Superior temporal gyrus (tissue), 1 donor: Measurements from ENCODE around the gene RNF113B.

Source experiments
- DNase-seq: peaks from one replicate; pipeline ENCODE4 v3.0.0-alpha.2; 2016; ENCODE audit errors: extremely low spot score

RNF113B gene

GRCh38 chr13:98141509-98142379 is 35.3 kb downstream of the RNF113B start:
- no peak for DNase-seq

DNA sequence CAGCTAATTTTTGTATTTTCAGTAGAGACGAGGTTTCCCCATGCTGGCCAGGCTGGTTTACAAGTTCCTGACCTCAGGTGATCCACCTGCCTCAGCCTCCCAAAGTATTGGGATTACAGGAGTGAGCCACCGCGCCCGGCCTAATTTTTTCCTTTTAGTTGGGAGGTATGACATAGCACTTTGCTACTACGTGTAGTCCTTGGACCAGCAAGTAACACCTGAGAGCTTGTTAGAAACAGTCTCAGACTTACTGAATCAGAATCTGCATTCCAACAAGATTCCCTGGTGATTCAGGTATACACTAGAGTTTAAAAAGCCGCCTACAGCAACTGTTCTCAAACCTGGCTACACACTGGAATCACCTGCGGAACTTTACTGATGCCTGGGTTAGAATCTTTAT is 36.0 kb downstream of the RNF113B start:
- no peak for DNase-seq

GRCh38 chr13:98134901-98135300 is 42.2 kb downstream of the RNF113B start:
- DNase-seq: no peak

DNA sequence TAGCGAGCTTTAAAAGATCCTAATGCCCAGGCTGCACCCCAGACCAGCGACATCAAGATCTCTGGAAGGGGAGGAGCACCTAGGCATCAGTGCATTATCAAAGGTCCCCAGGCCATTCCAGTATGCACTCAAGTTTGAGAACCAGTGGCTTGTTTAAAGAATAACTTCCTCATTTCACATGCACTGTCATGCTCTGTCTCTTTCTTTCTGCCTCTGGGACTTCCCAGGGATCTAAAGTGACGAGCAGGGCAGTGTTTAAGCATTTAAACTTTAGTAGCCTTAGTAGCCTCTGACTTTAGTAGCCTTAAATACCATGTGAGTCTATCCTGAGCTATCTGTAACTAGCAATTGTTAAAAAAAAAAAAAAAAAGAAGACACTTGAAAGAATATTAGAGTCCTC is 43.1 kb downstream of the RNF113B start:
- DNase-seq: no peak

DNA sequence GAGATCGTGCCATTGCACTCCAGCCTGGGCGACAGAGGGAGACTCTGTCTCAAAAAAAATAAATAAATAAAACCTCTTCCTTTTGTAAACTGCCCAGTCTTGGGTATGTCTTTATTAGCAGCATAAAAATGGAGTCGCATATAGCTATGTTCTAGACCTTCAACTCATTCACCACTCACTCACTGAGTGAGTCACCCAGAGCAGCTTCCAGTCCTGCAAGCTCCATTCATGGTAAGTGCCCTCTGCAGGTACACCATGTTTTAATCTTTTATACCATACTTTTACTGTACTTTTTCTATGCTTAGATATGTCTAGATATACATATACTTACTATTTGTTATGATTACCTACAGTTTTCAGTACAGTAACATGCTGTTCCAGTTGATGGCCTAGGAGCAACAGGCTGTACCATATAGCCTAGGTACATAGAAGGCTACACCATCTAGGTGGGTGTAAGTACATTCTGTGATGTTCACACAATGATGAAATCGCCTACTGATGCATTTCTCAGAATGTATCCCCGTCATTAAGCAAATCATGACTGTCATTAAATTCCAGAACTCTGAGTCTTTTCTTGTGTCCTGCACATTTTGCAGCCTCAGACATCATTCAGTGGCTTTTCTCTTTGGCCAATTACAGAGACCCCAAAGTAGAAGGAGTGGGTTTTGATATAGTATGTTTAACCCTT is 47.9 kb downstream of the RNF113B start:
- DNase-seq: no peak
